T-helper 2 cell treated with Interferon-gamma antibody and Interleukin-4, amounts not matched to agents 5 μg/mL and 100 μg/mL, for 36 hours (primary cell): ENCODE results near the gene PLEKHG4.

Source experiments
- DNase-seq: peaks from one replicate; pipeline ENCODE4 v3.0.0; 2021; ENCODE audit warnings: low spot score
- H3K27ac Mint-ChIP-seq: one replicate; pipeline ENCODE4 v1.8.0; 2021; ENCODE audit warnings: mild to moderate bottlenecking, mixed read lengths
- H3K27me3 Mint-ChIP-seq: one replicate; pipeline ENCODE4 v1.8.0; 2021; ENCODE audit warnings: low read depth, mixed read lengths
- H3K36me3 Mint-ChIP-seq: one replicate; pipeline ENCODE4 v1.8.0; 2021; ENCODE audit warnings: low read depth, mixed read lengths
- H3K4me1 Mint-ChIP-seq: one replicate; pipeline ENCODE4 v1.8.0; 2021; ENCODE audit warnings: low read depth, mixed read lengths
- H3K4me3 Mint-ChIP-seq: one replicate; pipeline ENCODE4 v1.8.0; 2022; ENCODE audit warnings: mild to moderate bottlenecking, moderate library complexity, mixed read lengths
- H3K9me3 Mint-ChIP-seq: one replicate; pipeline ENCODE4 v1.8.0; 2021; ENCODE audit warnings: mixed read lengths

The PLEKHG4 gene

GRCh38 chr16:67302970-67303369, 23.6 kb downstream of the PLEKHG4 start:
- Mint-ChIP-seq H3K4me3 (no peak overlapping the region), H3K4me1 (no peaks in the 10 kb centered on the region), H3K36me3 (no peaks in the 10 kb centered on the region), H3K27me3 (no peaks in the 10 kb centered on the region), H3K27ac (no peak overlapping the region), H3K9me3 (no peaks in the 10 kb centered on the region)
- no peak for DNase-seq

GRCh38 chr16:67304020-67304419, 24.7 kb downstream of the PLEKHG4 start:
- no peak for DNase-seq
- no peaks in the 10 kb centered on the region for H3K4me1 Mint-ChIP-seq
- H3K9me3 Mint-ChIP-seq: no peaks in the 10 kb centered on the region
- H3K4me3 Mint-ChIP-seq: no peak overlapping the region
- H3K36me3 Mint-ChIP-seq: no peaks in the 10 kb centered on the region
- H3K27me3 Mint-ChIP-seq: no peaks in the 10 kb centered on the region
- no peak overlapping the region for H3K27ac Mint-ChIP-seq

- no peak for DNase-seq
- peaks cover 4% of the 10 kb centered on the region for H3K4me1 Mint-ChIP-seq
- H3K27me3 Mint-ChIP-seq: no peaks in the 10 kb centered on the region
- H3K36me3 Mint-ChIP-seq: no peaks in the 10 kb centered on the region
- no peak overlapping the region for H3K4me3 Mint-ChIP-seq
- H3K9me3 Mint-ChIP-seq: no peaks in the 10 kb centered on the region
- H3K27ac Mint-ChIP-seq: no peak overlapping the region
These were observed 26.1 kb downstream of the PLEKHG4 start for GRCh38 chr16:67305216-67306071.

GRCh38 chr16:67310561-67310960, 31.2 kb downstream of the PLEKHG4 start:
- DNase-seq: no peak
- Mint-ChIP-seq H3K27ac (no peak overlapping the region), H3K9me3 (no peaks in the 10 kb centered on the region), H3K4me3 (no peak overlapping the region), H3K36me3 (no peaks in the 10 kb centered on the region), H3K27me3 (no peaks in the 10 kb centered on the region), H3K4me1 (peaks cover 25% of the 10 kb centered on the region)

- Mint-ChIP-seq H3K27ac (peak overlapping the region; percentile 82), H3K9me3 (no peaks in the 10 kb centered on the region), H3K27me3 (no peaks in the 10 kb centered on the region), H3K4me3 (peak overlapping the region; percentile 4), H3K4me1 (peaks cover 25% of the 10 kb centered on the region), H3K36me3 (no peaks in the 10 kb centered on the region)
- peak; percentile 94 for DNase-seq
These were observed 32.5 kb downstream of the PLEKHG4 start for GRCh38 chr16:67311607-67312488.

GRCh38 chr16:67312719-67313118, 33.4 kb downstream of the PLEKHG4 start:
- Mint-ChIP-seq H3K36me3 (no peaks in the 10 kb centered on the region), H3K4me1 (peaks cover 25% of the 10 kb centered on the region), H3K4me3 (peak overlapping the region; percentile 21), H3K27me3 (no peaks in the 10 kb centered on the region), H3K27ac (peak overlapping the region; percentile 79), H3K9me3 (no peaks in the 10 kb centered on the region)
- no peak for DNase-seq

- Mint-ChIP-seq H3K36me3 (no peaks in the 10 kb centered on the region), H3K27me3 (peaks cover 14% of the 10 kb centered on the region), H3K4me3 (no peak overlapping the region), H3K4me1 (peaks cover 3% of the 10 kb centered on the region), H3K9me3 (no peaks in the 10 kb centered on the region), H3K27ac (no peak overlapping the region)
- DNase-seq: no peak
These were observed 38.5 kb downstream of the PLEKHG4 start for GRCh38 chr16:67317853-67318252.

GRCh38 chr16:67326115-67326471, 46.8 kb downstream of the PLEKHG4 start:
- Mint-ChIP-seq H3K27ac (peak overlapping the region; percentile 65), H3K4me1 (peaks cover 7% of the 10 kb centered on the region), H3K36me3 (peaks cover 2% of the 10 kb centered on the region), H3K9me3 (no peaks in the 10 kb centered on the region), H3K27me3 (peaks cover 48% of the 10 kb centered on the region), H3K4me3 (peak overlapping the region; percentile 94)
- no peak for DNase-seq

- H3K27me3 Mint-ChIP-seq: peaks cover 48% of the 10 kb centered on the region
- H3K27ac Mint-ChIP-seq: peak within 1 kb of the TSS; percentile 65
- peak within 1 kb of the TSS; percentile 94 for H3K4me3 Mint-ChIP-seq
- H3K36me3 Mint-ChIP-seq: peaks cover 2% of the 10 kb centered on the region
- peaks cover 7% of the 10 kb centered on the region for H3K4me1 Mint-ChIP-seq
- H3K9me3 Mint-ChIP-seq: no peaks in the 10 kb centered on the region
- DNase-seq: peak; percentile 63
These were observed 47.4 kb downstream of the PLEKHG4 start, which contains the start of the genes KCTD19 and LRRC36 for GRCh38 chr16:67326472-67327309. KCTD19 (minus strand) TSS chr16:67326741; CDS start chr16:67326707, 34 bp downstream. LRRC36 (plus strand) TSS chr16:67326815; CDS start chr16:67326863, 48 bp downstream.

GRCh38 chr16:67327743-67328142, 48.4 kb downstream of the PLEKHG4 start:
- Mint-ChIP-seq H3K27ac (no peak overlapping the region), H3K4me1 (peaks cover 7% of the 10 kb centered on the region), H3K4me3 (no peak overlapping the region), H3K9me3 (no peaks in the 10 kb centered on the region), H3K27me3 (peaks cover 44% of the 10 kb centered on the region), H3K36me3 (peaks cover 2% of the 10 kb centered on the region)
- DNase-seq: no peak

- peaks cover 4% of the 10 kb centered on the region for H3K9me3 Mint-ChIP-seq
- H3K27me3 Mint-ChIP-seq: peaks cover 27% of the 10 kb centered on the region
- peaks cover 2% of the 10 kb centered on the region for H3K36me3 Mint-ChIP-seq
- H3K4me3 Mint-ChIP-seq: no peak overlapping the region
- H3K27ac Mint-ChIP-seq: no peak overlapping the region
- H3K4me1 Mint-ChIP-seq: peaks cover 7% of the 10 kb centered on the region
- no peak for DNase-seq
These were observed 50.6 kb downstream of the PLEKHG4 start for GRCh38 chr16:67329901-67330300.

- Mint-ChIP-seq H3K4me3 (no peak overlapping the region), H3K27ac (no peak overlapping the region), H3K4me1 (no peaks in the 10 kb centered on the region), H3K36me3 (no peaks in the 10 kb centered on the region), H3K27me3 (peaks cover 7% of the 10 kb centered on the region), H3K9me3 (peaks cover 4% of the 10 kb centered on the region)
- no peak for DNase-seq
These were observed 54.0 kb downstream of the PLEKHG4 start for GRCh38 chr16:67333315-67333714.

GRCh38 chr16:67336116-67336515, 56.8 kb downstream of the PLEKHG4 start:
- Mint-ChIP-seq H3K4me1 (no peaks in the 10 kb centered on the region), H3K9me3 (peaks cover 4% of the 10 kb centered on the region), H3K27me3 (peaks cover 2% of the 10 kb centered on the region), H3K36me3 (no peaks in the 10 kb centered on the region), H3K27ac (no peak overlapping the region), H3K4me3 (no peak overlapping the region)
- DNase-seq: no peak
